Mesenchymal stem cell (in vitro differentiated cells and primary cell): ENCODE measurements around the gene ZNF735. TPM values are rescaled to one million over a fixed set of nuclear protein-coding genes. Genes with fewer than 3 reads are reported as not detected.
"Not testable (repeated sequence)": the region's sequence is repeated elsewhere in the genome, so short reads cannot be mapped to it uniquely, and the experiment has no call there.

ENCODE experiments used
- DNase-seq: peaks from one replicate; pipeline ENCODE4 v3.0.0-alpha.2; 2013
- H2AFZ ChIP-seq: one replicate; pipeline ENCODE4 v1.6.1; 2013; ENCODE audit warnings: low read depth, mild to moderate bottlenecking, control low read depth, inconsistent platforms, low read length, moderate library complexity
- H2AK5ac ChIP-seq: 2 replicates; pipeline ENCODE4 v1.6.1; 2013; ENCODE audit warnings: low read length, moderate library complexity, mild to moderate bottlenecking, inconsistent platforms; ENCODE audit not compliant: severe bottlenecking
- H2BK120ac ChIP-seq: one replicate; pipeline ENCODE4 v1.6.1; 2013; ENCODE audit warnings: low read depth, mild to moderate bottlenecking, inconsistent platforms, low read length, moderate library complexity
- H2BK12ac ChIP-seq, 2 experiments: one replicate each; pipeline ENCODE4 v1.6.1; 2013; ENCODE audit warnings: inconsistent platforms in 2 of 2, low read length in 2 of 2, mild to moderate bottlenecking in 2 of 2, moderate library complexity in 2 of 2, control low read depth in 1 of 2
- H2BK15ac ChIP-seq: one replicate; pipeline ENCODE4 v1.6.1; 2013; ENCODE audit warnings: mild to moderate bottlenecking, low read depth, inconsistent platforms; ENCODE audit not compliant: poor library complexity, severe bottlenecking
- H2BK5ac ChIP-seq: 2 replicates; pipeline ENCODE4 v1.6.1; 2013; ENCODE audit warnings: low read depth, mild to moderate bottlenecking, low read length, control low read depth, inconsistent platforms; ENCODE audit not compliant: poor library complexity, severe bottlenecking
- H3K14ac ChIP-seq, 2 experiments: one replicate each; pipeline ENCODE4 v1.6.1; 2013; ENCODE audit warnings: inconsistent platforms in 2 of 2, low read length in 2 of 2, control low read depth in 1 of 2, mild to moderate bottlenecking in 1 of 2, moderate library complexity in 1 of 2
- H3K18ac ChIP-seq, 2 experiments: one replicate each; pipeline ENCODE4 v1.6.1; 2013; ENCODE audit warnings: inconsistent platforms in 2 of 2, low read length in 2 of 2, control low read depth in 1 of 2, low read depth in 1 of 2, mild to moderate bottlenecking in 1 of 2
- H3K23ac ChIP-seq, 2 experiments: one replicate each; pipeline ENCODE4 v1.6.1; 2013; ENCODE audit warnings: inconsistent platforms in 2 of 2, low read length in 2 of 2, mild to moderate bottlenecking in 2 of 2, moderate library complexity in 2 of 2, control low read depth in 1 of 2
- H3K27ac ChIP-seq: 2 replicates; pipeline ENCODE4 v1.5.1; 2013; ENCODE audit warnings: mild to moderate bottlenecking, moderate library complexity, low read length, control low read depth, inconsistent platforms; ENCODE audit not compliant: poor library complexity, severe bottlenecking
- H3K27me3 ChIP-seq, 2 experiments: 2 replicates each; pipeline versions ENCODE4 v1.6.1 to v1.7.0; 2013; ENCODE audit warnings: low read length in 2 of 2, mild to moderate bottlenecking in 2 of 2, moderate library complexity in 2 of 2, control low read depth in 1 of 2, inconsistent platforms in 1 of 2; ENCODE audit not compliant: control insufficient read depth in 1 of 2, insufficient read depth in 1 of 2
- H3K36me3 ChIP-seq, 2 experiments: 2 replicates each; pipeline versions ENCODE4 v1.6.1 to v1.7.0; 2013; ENCODE audit warnings: low read length in 2 of 2, control low read depth in 1 of 2, inconsistent platforms in 1 of 2, low read depth in 1 of 2, mild to moderate bottlenecking in 1 of 2; ENCODE audit not compliant: insufficient read depth in 2 of 2, control insufficient read depth in 1 of 2
- H3K4ac ChIP-seq, 2 experiments: one replicate each; pipeline ENCODE4 v1.6.1; 2013; ENCODE audit warnings: inconsistent platforms in 2 of 2, low read length in 2 of 2, mild to moderate bottlenecking in 2 of 2, moderate library complexity in 2 of 2, control low read depth in 1 of 2, low read depth in 1 of 2
- H3K4me1 ChIP-seq: 2 replicates; pipeline ENCODE4 v1.6.1; 2013; ENCODE audit warnings: low read depth, low read length, control low read depth; ENCODE audit not compliant: control insufficient read depth, insufficient read depth
- H3K4me2 ChIP-seq: 2 replicates; pipeline ENCODE4 v1.6.1; 2013; ENCODE audit warnings: low read length, mild to moderate bottlenecking, inconsistent platforms; ENCODE audit not compliant: poor library complexity, severe bottlenecking
- H3K4me3 ChIP-seq, 2 experiments: 2 replicates each; pipeline versions ENCODE4 v1.5.1 to v1.7.0; 2013; ENCODE audit warnings: low read length in 2 of 2, mild to moderate bottlenecking in 2 of 2, control low read depth in 1 of 2, low read depth in 1 of 2; ENCODE audit not compliant: insufficient read depth in 1 of 2
- H3K79me1 ChIP-seq: replicated peaks from 2 replicates; pipeline ENCODE4 v1.6.1; 2013; ENCODE audit warnings: mild to moderate bottlenecking, control low read depth, low read length, inconsistent platforms; ENCODE audit not compliant: poor library complexity, severe bottlenecking
- H3K9ac ChIP-seq: 2 replicates; pipeline ENCODE4 v1.7.0; 2013; ENCODE audit warnings: mild to moderate bottlenecking, low read length, moderate library complexity
- H3K9me3 ChIP-seq: 2 replicates; pipeline ENCODE4 v1.7.0; 2013; ENCODE audit warnings: mild to moderate bottlenecking, low read length; ENCODE audit not compliant: control insufficient read depth
- H4K8ac ChIP-seq: one replicate; pipeline ENCODE4 v1.6.1; 2013; ENCODE audit warnings: inconsistent platforms, mild to moderate bottlenecking, low read length, moderate library complexity
- H4K91ac ChIP-seq: one replicate; pipeline ENCODE4 v1.6.1; 2013; ENCODE audit warnings: mild to moderate bottlenecking, low read length, inconsistent platforms
- WGBS: methylation state at CpG from one replicate; pipeline ENCODE4 v1.1.7; 2013; ENCODE audit warnings: mixed read lengths; 5-methylcytosine and 5-hydroxymethylcytosine counted together
- polyA plus RNA-seq, 2 experiments: library from polyadenylated mRNA; stranded (reverse); fragments of 200-250 nt; gene quantifications; one replicate each; pipeline ENCODE4 v1.2.3, GENCODE V29; 2013

The ZNF735 gene
- not detected for polyA plus RNA-seq (2013, experiment 1 of 2)
- not detected for polyA plus RNA-seq (2013, experiment 2 of 2)

- Histone ChIP-seq H2BK5ac (no peak within 1 kb of the TSS), H3K36me3 (no peaks in the 10 kb centered on the region), H3K4me2 (no peak within 1 kb of the TSS), H4K91ac (no peak within 1 kb of the TSS), H3K4me1 (no peaks in the 10 kb centered on the region), H3K9ac (no peak within 1 kb of the TSS), H3K27ac (no peak within 1 kb of the TSS), H2BK120ac (no peak within 1 kb of the TSS), H2BK12ac (no peak within 1 kb of the TSS), H3K4me3 (no peak within 1 kb of the TSS), H2BK15ac (no peak within 1 kb of the TSS), H3K27me3 (no peaks in the 10 kb centered on the region), H3K18ac (no peak within 1 kb of the TSS), H3K23ac (no peak within 1 kb of the TSS), H3K14ac (no peak within 1 kb of the TSS), H3K4ac (no peak within 1 kb of the TSS), H4K8ac (no peak within 1 kb of the TSS), H3K79me1 (no peaks in the 10 kb centered on the region), H2AFZ (no peak within 1 kb of the TSS), H2AK5ac (no peak within 1 kb of the TSS), H3K9me3 (peaks cover 38% of the 10 kb centered on the region)
- WGBS: 73% methylated on average over 12 of the region's 13 CpGs
- no peak for DNase-seq
Observed at GRCh38 chr7:64206903-64207302, at the start of gene ZNF735. ZNF735 (plus strand) TSS chr7:64207203; CDS start chr7:64207203, 0 bp downstream.

- H3K27ac ChIP-seq, H4K91ac ChIP-seq, H2BK5ac ChIP-seq, H2BK15ac ChIP-seq, H3K27me3 ChIP-seq, H3K36me3 ChIP-seq, DNase-seq, H3K4me2 ChIP-seq, H3K14ac ChIP-seq, H2BK120ac ChIP-seq, H3K4ac ChIP-seq, H3K18ac ChIP-seq, H2BK12ac ChIP-seq, H3K79me1 ChIP-seq, H3K9ac ChIP-seq, H4K8ac ChIP-seq, H3K23ac ChIP-seq, H2AFZ ChIP-seq, H2AK5ac ChIP-seq, H3K4me3 ChIP-seq, H3K4me1 ChIP-seq: not testable (repeated sequence)
- H3K9me3 ChIP-seq: peaks cover 52% of the 10 kb centered on the region
- WGBS: no CpG with 5 or more reads among the region's 2 CpGs
Observed at GRCh38 chr7:64170974-64171373, 36.0 kb upstream of the ZNF735 start.

GRCh38 chr7:64174328-64174727 lies 32.7 kb upstream of the ZNF735 start:
- WGBS: 58% methylated on average over 5 of the region's 5 CpGs
- Histone ChIP-seq H2AFZ (no peak overlapping the region), H4K8ac (no peak overlapping the region), H3K27me3 (no peaks in the 10 kb centered on the region), H3K4ac (no peak overlapping the region), H3K18ac (no peak overlapping the region), H2AK5ac (no peak overlapping the region), H3K79me1 (no peaks in the 10 kb centered on the region), H2BK15ac (no peak overlapping the region), H2BK12ac (no peak overlapping the region), H3K4me1 (no peaks in the 10 kb centered on the region), H3K23ac (no peak overlapping the region), H3K14ac (no peak overlapping the region), H3K36me3 (no peaks in the 10 kb centered on the region), H2BK5ac (no peak overlapping the region), H3K4me3 (no peak overlapping the region), H3K9ac (no peak overlapping the region), H3K4me2 (no peak overlapping the region), H2BK120ac (no peak overlapping the region), H3K27ac (no peak overlapping the region), H4K91ac (no peak overlapping the region), H3K9me3 (peaks cover 57% of the 10 kb centered on the region)
- no peak for DNase-seq

- no peak overlapping the region for H3K4me3 ChIP-seq
- H3K9ac ChIP-seq: no peak overlapping the region
- H3K36me3 ChIP-seq: no peaks in the 10 kb centered on the region
- H2BK15ac ChIP-seq: no peak overlapping the region
- no peak overlapping the region for H3K14ac ChIP-seq
- H3K4me2 ChIP-seq: no peak overlapping the region
- H2BK120ac ChIP-seq: no peak overlapping the region
- no peak overlapping the region for H2AK5ac ChIP-seq
- H3K27ac ChIP-seq: no peak overlapping the region
- peaks cover 56% of the 10 kb centered on the region for H3K9me3 ChIP-seq
- no peak overlapping the region for H2BK5ac ChIP-seq
- H3K4me1 ChIP-seq: no peaks in the 10 kb centered on the region
- no peak overlapping the region for H4K8ac ChIP-seq
- H3K18ac ChIP-seq: no peak overlapping the region
- DNase-seq: no peak
- H3K4ac ChIP-seq: no peak overlapping the region
- H4K91ac ChIP-seq: no peak overlapping the region
- WGBS: 72% methylated on average over 6 of the region's 7 CpGs
- H2BK12ac ChIP-seq: no peak overlapping the region
- no peak overlapping the region for H3K23ac ChIP-seq
- no peaks in the 10 kb centered on the region for H3K27me3 ChIP-seq
- H2AFZ ChIP-seq: no peak overlapping the region
- H3K79me1 ChIP-seq: no peaks in the 10 kb centered on the region
Observed at GRCh38 chr7:64174941-64175340, 32.1 kb upstream of the ZNF735 start.
